ENCODE results near the gene LRRC41. TPM values are rescaled to one million over a fixed set of nuclear protein-coding genes. Genes with fewer than 3 reads are reported as not detected.
"Not testable (repeated sequence)": the region's sequence is repeated elsewhere in the genome, so short reads cannot be mapped to it uniquely, and the experiment has no call there.

LRRC41 gene
- total and polyA plus RNA-seq, 8 donors, result 19.8 to 31.3 (median 26.2) TPM

- H3K36me3 ChIP-seq, result peaks cover 0 to 15% (median 4%) of the 10 kb centered on the region in 3 donors
- H3K4me3 ChIP-seq, result peak overlapping the region; percentile 42 to 79 (median 60)
- FAIRE-seq (no peak), DNase-seq (peak in 3 of 6 donors; percentile 21 to 56 (median 47)), ATAC-seq (no peak)
- WGBS, 2 donors, result 28 to 35% methylated on average over 31 of the region's 31 CpGs
- H3K27me3 ChIP-seq, result no peaks in the 10 kb centered on the region
- intact Hi-C loops (cut with DNase I), result loop anchor here in 1 of 3 donors (10.0 kb wide), 1 partner anchor 97 kb away; the partner anchor contains the start of gene RAD54L
- no peaks in the 10 kb centered on the region for H3K9me3 ChIP-seq
- peaks cover 0 to 9% (median 0%) of the 10 kb centered on the region in 3 donors for H3K4me1 ChIP-seq
- TF ChIP-seq CTCF (IDR thresholded peaks at IDR 0.05), result no peak
- peak overlapping the region; percentile 82 to 97 (median 89) for H3K27ac ChIP-seq
These were observed 38.0 kb upstream of the LRRC41 start for GRCh38 chr1:46341222-46342083.

DNA sequence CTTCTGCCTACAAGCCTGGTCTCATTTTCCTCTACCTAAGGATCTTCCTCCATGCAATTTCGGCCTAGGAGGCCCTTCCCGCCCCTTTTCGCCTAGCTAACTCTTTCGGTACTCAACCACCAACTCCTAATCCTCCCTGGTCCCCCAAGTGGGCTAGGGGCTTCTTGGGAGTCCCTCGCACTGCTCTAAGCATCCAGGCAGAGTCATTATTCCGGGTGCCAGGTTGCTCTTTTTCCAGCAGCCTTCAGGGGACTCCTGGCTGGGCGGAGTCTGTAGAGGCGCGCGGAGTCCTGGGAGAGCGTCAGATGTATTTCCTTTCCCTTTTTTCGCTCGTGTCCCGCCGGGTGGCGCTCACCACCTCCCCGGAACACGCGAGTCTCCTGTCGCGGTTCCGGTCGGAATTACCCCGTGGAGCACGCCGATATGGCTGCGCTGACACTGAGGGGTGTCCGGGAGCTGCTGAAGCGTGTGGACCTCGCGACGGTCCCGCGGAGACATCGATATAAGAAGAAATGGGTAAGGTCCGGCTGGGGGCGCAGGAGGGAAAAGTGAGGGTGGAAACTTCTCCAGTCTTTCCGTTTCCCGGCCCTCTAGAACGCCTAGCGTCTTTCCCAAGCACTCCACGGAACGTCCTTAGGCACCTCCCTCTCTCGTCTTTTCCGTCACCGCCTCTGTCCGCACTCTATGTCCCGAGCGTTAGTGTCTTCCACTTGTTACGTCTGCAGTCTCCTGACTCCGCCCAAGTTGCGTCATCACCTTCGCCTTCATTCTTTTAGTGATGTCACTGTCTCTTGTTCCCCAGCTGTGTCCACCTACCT is 37.2 kb upstream of the LRRC41 start, which contains the start of gene NSUN4:
TSS of gene NSUN4 (plus strand) at position 404 of the 818 bp plus-strand sequence. CDS start at position 424, 20 bp downstream.
- DNase-seq, result peak; percentile 90 to 95 (median 91)
- Histone ChIP-seq H3K36me3 (peaks cover 0 to 10% (median 4%) of the 10 kb centered on the region in 3 donors), H3K4me1 (peaks cover 0 to 9% (median 0%) of the 10 kb centered on the region in 3 donors), H3K27me3 (no peaks in the 10 kb centered on the region), H3K4me3 (peak within 1 kb of the TSS; percentile 42 to 79 (median 60)), H3K27ac (peak within 1 kb of the TSS; percentile 82 to 97 (median 89)), H3K9me3 (no peaks in the 10 kb centered on the region)
- peak; percentile 95 to 98 (median 97) for ATAC-seq
- TF ChIP-seq CTCF (IDR thresholded peaks at IDR 0.05), result peak; percentile 19 to 46 (median 37)
- FAIRE-seq, result no peak
- WGBS, 2 donors, result 0% methylated on average over 51 to 53 of the region's 53 CpGs
- intact Hi-C loops (cut with DNase I), result loop anchor here in 1 of 3 donors (10.0 kb wide), 1 partner anchor 96 kb away; the partner anchor contains the start of gene RAD54L

- H3K27ac ChIP-seq; intact Hi-C loops (cut with DNase I); FAIRE-seq; H3K4me1 ChIP-seq; H3K27me3 ChIP-seq; DNase-seq; ATAC-seq; H3K36me3 ChIP-seq; H3K9me3 ChIP-seq; H3K4me3 ChIP-seq: not testable (repeated sequence)
- 94 to 98% methylated on average over 9 of the region's 14 CpGs for WGBS, 2 donors
These were observed 34.0 kb upstream of the LRRC41 start for GRCh38 chr1:46337409-46337808.

- Histone ChIP-seq H3K27me3 (no peaks in the 10 kb centered on the region), H3K36me3 (no peaks in the 10 kb centered on the region), H3K9me3 (no peaks in the 10 kb centered on the region), H3K4me1 (peaks cover 0 to 5% (median 0%) of the 10 kb centered on the region in 3 donors), H3K4me3 (no peak overlapping the region), H3K27ac (no peak overlapping the region)
- 62 to 84% methylated on average over 3 of the region's 3 CpGs for WGBS, 2 donors
- no peak for DNase-seq
- no peak for FAIRE-seq
- no peak for ATAC-seq
- no peak for TF ChIP-seq CTCF (IDR thresholded peaks at IDR 0.05)
- intact Hi-C loops (cut with DNase I), result no loop called here
These were observed 31.7 kb upstream of the LRRC41 start for GRCh38 chr1:46335081-46335480.

DNA sequence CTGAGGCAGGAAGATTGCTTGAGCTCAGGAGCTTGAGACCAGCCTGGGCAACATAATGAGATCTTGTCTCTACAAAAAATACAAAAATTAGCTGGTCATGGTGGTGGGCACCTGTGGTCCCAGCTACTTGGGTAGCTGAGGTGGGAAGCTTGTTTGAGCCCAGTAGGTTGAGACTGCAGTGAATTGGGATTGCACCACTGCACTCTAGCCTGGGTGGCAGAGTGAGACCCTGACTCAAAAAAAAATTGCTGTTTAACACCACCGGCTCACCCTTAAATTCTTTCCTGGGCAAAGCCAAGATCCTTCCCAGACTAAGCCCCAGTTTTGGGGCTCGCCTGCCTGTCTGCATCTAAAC is 30.6 kb upstream of the LRRC41 start:
- Histone ChIP-seq H3K9me3 (no peaks in the 10 kb centered on the region), H3K4me3 (no peak overlapping the region), H3K36me3 (no peaks in the 10 kb centered on the region), H3K4me1 (no peaks in the 10 kb centered on the region), H3K27ac (no peak overlapping the region), H3K27me3 (no peaks in the 10 kb centered on the region)
- TF ChIP-seq CTCF (IDR thresholded peaks at IDR 0.05), result no peak
- ATAC-seq (no peak), FAIRE-seq (no peak), DNase-seq (no peak)
- intact Hi-C loops (cut with DNase I), result no loop called here
- WGBS, 2 donors, result 62 to 77% methylated on average over 2 of the region's 2 CpGs

All from pancreas (tissue), 10 donors.